Adrenal gland (tissue), 12 donors: Measurements from ENCODE around the gene MNT. TPM values are rescaled to one million over a fixed set of nuclear protein-coding genes. Genes with fewer than 3 reads are reported as not detected.

Source experiments
- DNase-seq, 7 donors: peaks; one replicate each; pipeline ENCODE4 v3.0.0-alpha.2; 2019 to 2020
- H3K27ac ChIP-seq, 5 donors: fragments of 200-600 bp; sonication (generic) in 4 of 5; 1 replicate in 3 of 5; 2 replicates in 2 of 5; pipeline versions ENCODE4 v1.5.1 to v1.8.0; 2016 to 2020; ENCODE audit warnings: mild to moderate bottlenecking in 1 of 5
- H3K27me3 ChIP-seq: fragments of 200-600 bp; 2 replicates; pipeline ENCODE4 v1.8.0; 2021
- H3K36me3 ChIP-seq, 2 donors: fragments of 200-600 bp; replicated peaks in 1 of 2; 1 replicate in 1 of 2; 2 replicates in 1 of 2; pipeline versions ENCODE4 v1.5.1 to v1.8.0; 2018 to 2022
- H3K4me1 ChIP-seq, 2 donors: fragments of 200-600 bp; replicated peaks in 1 of 2; 1 replicate in 1 of 2; 2 replicates in 1 of 2; pipeline versions ENCODE4 v1.5.1 to v1.8.0; 2018 to 2021
- H3K4me3 ChIP-seq, 4 donors: fragments of 200-600 bp; sonication (generic) in 3 of 4; one replicate each; pipeline ENCODE4 v1.5.1; 2016 to 2018
- H3K9me3 ChIP-seq, 3 donors: fragments of 200-600 bp; sonication (generic) in 1 of 3; replicated peaks in 1 of 3; 1 replicate in 2 of 3; 2 replicates in 1 of 3; pipeline versions ENCODE4 v1.5.1 to v1.8.0; 2016 to 2021
- CTCF ChIP-seq, 6 experiments: fragments of 450-650 bp in 4 of 6; fragments of 200-600 bp in 2 of 6; sonication (generic) in 1 of 6; IDR thresholded peaks; 1 replicate in 5 of 6; 2 replicates in 1 of 6; pipeline versions ENCODE4 v1.5.1 to v1.8.0; 2016 to 2021; ENCODE audit warnings: antibody characterized with exemption in 6 of 6, mild to moderate bottlenecking in 2 of 6, moderate library complexity in 1 of 6
- POLR2A ChIP-seq, 2 donors: fragments of 450-650 bp; IDR thresholded peaks; one replicate each; pipeline ENCODE4 v1.6.1; 2017; ENCODE audit warnings: antibody characterized with exemption in 2 of 2, mild to moderate bottlenecking in 2 of 2, moderate library complexity in 1 of 2
- WGBS, 4 donors: extraction: QIAGEN DNeasy Blood & Tissue Kit in 2 of 4; methylation state at CpG; one replicate each; pipeline versions ENCODE4 v1.1.5 to v1.1.7; 2013 to 2017; 5-methylcytosine and 5-hydroxymethylcytosine counted together
- intact Hi-C, 2 donors: fragments of 100-400 bp; cut with DNase I; formaldehyde crosslinking; loops; one replicate each; pipeline versions ENCODE4 v1.14.1 to v1.15.0; 2022 to 2023
- polyA plus RNA-seq, 3 donors: library from polyadenylated mRNA; stranded (reverse); fragments of 200-250 nt in 2 of 3; fragments of 350-450 nt in 1 of 3; fragmentation: Illumina TruSeq in 1 of 3; extraction: RNeasy Lipid Tissue Mini Kit (QIAGEN cat#74804) in 1 of 3; gene quantifications; one replicate each; pipeline ENCODE4 v1.2.3, GENCODE V29; 2013 to 2014
- total RNA-seq, 9 donors: library from RNA; depleted of rRNA in 4 of 9; stranded (reverse); fragments of >200 nt in 4 of 9; fragments of 120-200 nt in 1 of 9; fragmentation: NEBNext Ultra II Directional in 1 of 9; extraction: Animal tissue kit (Norgen Biotek cat#: 25700) in 1 of 9; gene quantifications; one replicate each; pipeline versions ENCODE4 v1.1.0 to v1.2.4, GENCODE V29; 2013 to 2023
- donor health status: healthy with polysubstance abuse.
- donor health status: Bipolar disorder and iron deficiency.
- donor health status: DM: yes; HTN: yes; CAD: no.
- donor health status: DM: no; HTN: no; CAD: no.
- donor health status: DM: no; HTN: no; CAD: no.
- donor health status: DM: yes; HTN: yes; CAD: no.

The MNT gene
- total and polyA plus RNA-seq, 12 donors, result 3.5 to 43.9 (median 19.6) TPM

- H3K4me3 ChIP-seq, result no peak overlapping the region
- intact Hi-C loops, result no loop called here
- no peak for DNase-seq
- TF ChIP-seq CTCF (IDR thresholded peaks at IDR 0.05) (no peak), POLR2A (IDR thresholded peaks at IDR 0.05) (no peak)
- no peaks in the 10 kb centered on the region for H3K27me3 ChIP-seq
- WGBS, 4 donors, result 80 to 97% (median 84%) methylated on average over 13 to 21 of the region's 21 CpGs
- H3K4me1 ChIP-seq, result peaks cover 0 to 6% of the 10 kb centered on the region in 2 donors
- H3K36me3 ChIP-seq, result peaks cover 0 to 36% of the 10 kb centered on the region in 2 donors
- no peaks in the 10 kb centered on the region for H3K9me3 ChIP-seq
- no peak overlapping the region for H3K27ac ChIP-seq
Observed at GRCh38 chr17:2361010-2361760, 39.7 kb downstream of the MNT start.

GRCh38 chr17:2357931-2358434 is 42.9 kb downstream of the MNT start:
- Histone ChIP-seq H3K27me3 (no peaks in the 10 kb centered on the region), H3K27ac (no peak overlapping the region), H3K9me3 (no peaks in the 10 kb centered on the region), H3K4me1 (peaks cover 0 to 6% of the 10 kb centered on the region in 2 donors), H3K4me3 (no peak overlapping the region), H3K36me3 (peaks cover 0 to 13% of the 10 kb centered on the region in 2 donors)
- no peak for DNase-seq
- WGBS, 4 donors, result 88 to 95% (median 90%) methylated on average over 7 to 10 of the region's 10 CpGs
- TF ChIP-seq CTCF (IDR thresholded peaks at IDR 0.05), result no peak
- intact Hi-C loops, result no loop called here

- H3K27ac ChIP-seq, result no peak overlapping the region
- peaks cover 0 to 8% of the 10 kb centered on the region in 2 donors for H3K36me3 ChIP-seq
- no peak for TF ChIP-seq POLR2A (IDR thresholded peaks at IDR 0.05)
- 94 to 98% (median 96%) methylated on average over 4 of the region's 4 CpGs for WGBS, 4 donors
- H3K9me3 ChIP-seq, result no peaks in the 10 kb centered on the region
- no peaks in the 10 kb centered on the region for H3K27me3 ChIP-seq
- no peak overlapping the region for H3K4me3 ChIP-seq
- intact Hi-C loops, result no loop called here
- peaks cover 0 to 6% of the 10 kb centered on the region in 2 donors for H3K4me1 ChIP-seq
- DNase-seq, result no peak
Observed at GRCh38 chr17:2357237-2357636, 43.6 kb downstream of the MNT start.

- intact Hi-C loops, result no loop called here
- 85 to 94% (median 88%) methylated on average over 8 of the region's 8 CpGs for WGBS, 4 donors
- TF ChIP-seq CTCF (IDR thresholded peaks at IDR 0.05) (no peak), POLR2A (IDR thresholded peaks at IDR 0.05) (no peak)
Observed at GRCh38 chr17:2354311-2354710, 46.5 kb downstream of the MNT start.

GRCh38 chr17:2351269-2351668 is 49.6 kb downstream of the MNT start:
- Histone ChIP-seq H3K4me1 (peaks cover 0 to 11% of the 10 kb centered on the region in 2 donors), H3K4me3 (no peak overlapping the region), H3K27me3 (no peaks in the 10 kb centered on the region), H3K9me3 (no peaks in the 10 kb centered on the region), H3K27ac (no peak overlapping the region), H3K36me3 (no peaks in the 10 kb centered on the region)
- no peak for DNase-seq
- no peak for TF ChIP-seq POLR2A (IDR thresholded peaks at IDR 0.05)
- TF ChIP-seq CTCF (IDR thresholded peaks at IDR 0.05), result no peak
- WGBS, 4 donors, result 84 to 98% (median 97%) methylated on average over 5 to 6 of the region's 6 CpGs
- intact Hi-C loops, result no loop called here

More at GRCh38 chr17:2354311-2354710, 46.5 kb downstream of the MNT start:
- H3K36me3 ChIP-seq, result peaks cover 0 to 5% of the 10 kb centered on the region in 2 donors
- no peak for DNase-seq
- no peaks in the 10 kb centered on the region for H3K27me3 ChIP-seq
- H3K4me3 ChIP-seq, result no peak overlapping the region
- H3K4me1 ChIP-seq, result peaks cover 0 to 2% of the 10 kb centered on the region in 2 donors
- no peak overlapping the region for H3K27ac ChIP-seq
- no peaks in the 10 kb centered on the region for H3K9me3 ChIP-seq
